ENCODE measurements around the gene PDZD2. TPM values are rescaled to one million over a fixed set of nuclear protein-coding genes. Genes with fewer than 3 reads are reported as not detected.

Gene PDZD2
- total RNA-seq, 1 experiment from 2014 or later = 23.0 TPM

DNA sequence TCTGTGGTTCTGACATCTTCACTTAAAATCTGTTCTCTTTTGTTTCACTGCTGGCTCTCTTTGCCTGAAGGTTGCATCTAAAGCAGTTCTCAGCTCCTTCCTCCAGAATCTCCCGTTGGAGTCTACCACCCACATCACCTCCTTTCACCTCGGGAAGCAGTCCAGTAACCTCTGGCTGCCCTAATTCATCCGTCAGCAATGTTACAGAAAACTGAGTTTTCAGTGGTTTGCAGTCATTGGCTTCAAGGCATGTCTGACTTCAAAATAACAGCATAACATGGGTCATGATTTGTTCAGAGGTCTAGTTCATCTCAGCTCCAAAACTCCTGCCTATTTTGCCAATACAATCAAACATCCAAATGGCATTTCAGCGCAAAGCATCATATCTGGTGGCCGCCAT lies 427.5 kb downstream of the PDZD2 start:
- no peak for DNase-seq (ENCODE audit: unreplicated experiment)
- no TSS peak for BruUV-seq (replicated peaks)
- TF ChIP-seq, protein P1, sequence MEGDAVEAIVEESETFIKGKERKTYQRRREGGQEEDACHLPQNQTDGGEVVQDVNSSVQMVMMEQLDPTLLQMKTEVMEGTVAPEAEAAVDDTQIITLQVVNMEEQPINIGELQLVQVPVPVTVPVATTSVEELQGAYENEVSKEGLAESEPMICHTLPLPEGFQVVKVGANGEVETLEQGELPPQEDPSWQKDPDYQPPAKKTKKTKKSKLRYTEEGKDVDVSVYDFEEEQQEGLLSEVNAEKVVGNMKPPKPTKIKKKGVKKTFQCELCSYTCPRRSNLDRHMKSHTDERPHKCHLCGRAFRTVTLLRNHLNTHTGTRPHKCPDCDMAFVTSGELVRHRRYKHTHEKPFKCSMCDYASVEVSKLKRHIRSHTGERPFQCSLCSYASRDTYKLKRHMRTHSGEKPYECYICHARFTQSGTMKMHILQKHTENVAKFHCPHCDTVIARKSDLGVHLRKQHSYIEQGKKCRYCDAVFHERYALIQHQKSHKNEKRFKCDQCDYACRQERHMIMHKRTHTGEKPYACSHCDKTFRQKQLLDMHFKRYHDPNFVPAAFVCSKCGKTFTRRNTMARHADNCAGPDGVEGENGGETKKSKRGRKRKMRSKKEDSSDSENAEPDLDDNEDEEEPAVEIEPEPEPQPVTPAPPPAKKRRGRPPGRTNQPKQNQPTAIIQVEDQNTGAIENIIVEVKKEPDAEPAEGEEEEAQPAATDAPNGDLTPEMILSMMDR (IDR thresholded peaks at IDR 0.05; ENCODE audit: unreplicated experiment) = no peak
- no peaks in the 10 kb centered on the region for H3K27me3 Mint-ChIP-seq (ENCODE audit: insufficient read depth, unreplicated experiment)
- no peak overlapping the region for H3K27ac Mint-ChIP-seq (ENCODE audit: low read depth, unreplicated experiment)
- no peaks in the 10 kb centered on the region for H3K9me3 Mint-ChIP-seq (ENCODE audit: unreplicated experiment)
- intact Hi-C loops (cut with micrococcal nuclease) = no loop called here
- CTCF ChIA-PET = interaction anchor here (1.0 to 1.4 kb wide), 3 partner anchors 10 to 237 kb away, joined by 3 to 4 read pairs (median 3); no protein-coding TSS in a partner anchor
- POLR2A ChIA-PET = interaction anchor here (1.3 kb wide), 1 partner anchor 39 kb away, joined by 4 read pairs; no protein-coding TSS in a partner anchor
- H3K36me3 Mint-ChIP-seq (ENCODE audit: insufficient read depth, unreplicated experiment) = peaks cover 62% of the 10 kb centered on the region
- H3K4me1 Mint-ChIP-seq (ENCODE audit: insufficient read depth, unreplicated experiment) = no peaks in the 10 kb centered on the region
- H3K4me3 Mint-ChIP-seq (ENCODE audit: unreplicated experiment) = no peak overlapping the region

DNA sequence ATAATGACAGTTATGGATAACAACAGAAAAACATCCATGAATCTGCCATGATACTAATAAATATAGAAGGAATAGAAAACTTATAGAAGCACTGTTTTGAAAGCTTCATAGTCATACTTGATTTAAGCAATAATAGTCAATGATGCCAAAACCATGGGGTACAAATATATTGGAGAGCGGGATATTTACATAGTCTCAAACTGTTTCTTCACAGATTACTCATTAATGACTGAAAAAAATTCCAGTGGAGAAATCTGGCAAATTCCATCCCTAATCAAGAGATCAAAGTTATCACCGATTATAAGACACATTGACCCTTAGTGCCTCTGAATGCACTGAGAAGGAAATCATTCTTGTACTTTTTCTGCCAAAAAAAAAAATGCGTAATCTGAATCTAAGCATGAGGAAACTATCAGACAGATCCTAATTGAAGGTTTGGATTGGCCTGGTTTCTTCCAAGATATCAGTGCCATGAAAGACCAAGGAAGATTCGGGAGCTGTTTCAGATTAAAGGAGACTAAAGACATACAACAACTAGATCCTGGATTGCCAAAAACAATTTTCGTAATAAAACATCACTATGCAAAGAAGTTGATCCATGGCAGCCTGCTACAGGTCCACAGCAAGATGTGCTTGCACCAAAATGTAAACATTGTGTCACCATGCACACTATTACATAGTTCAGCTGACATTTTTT lies 429.0 kb downstream of the PDZD2 start:
- intact Hi-C loops (cut with micrococcal nuclease) = no loop called here
- H3K4me1 Mint-ChIP-seq (ENCODE audit: insufficient read depth, unreplicated experiment) = no peaks in the 10 kb centered on the region
- no peak for DNase-seq (ENCODE audit: unreplicated experiment)
- H3K4me3 Mint-ChIP-seq (ENCODE audit: unreplicated experiment) = no peak overlapping the region
- ChIA-PET POLR2A (interaction anchor here (0.8 kb wide), 1 partner anchor 9 kb away, joined by 3 read pairs; no protein-coding TSS in a partner anchor), CTCF (interaction anchor here (0.6 to 1.6 kb wide), 4 partner anchors 10 to 492 kb away, joined by 3 to 5 read pairs (median 4); no protein-coding TSS in a partner anchor)
- no peak overlapping the region for H3K27ac Mint-ChIP-seq (ENCODE audit: low read depth, unreplicated experiment)
- no peaks in the 10 kb centered on the region for H3K27me3 Mint-ChIP-seq (ENCODE audit: insufficient read depth, unreplicated experiment)
- H3K9me3 Mint-ChIP-seq (ENCODE audit: unreplicated experiment) = no peaks in the 10 kb centered on the region
- BruUV-seq (replicated peaks) = no TSS peak
- peaks cover 57% of the 10 kb centered on the region for H3K36me3 Mint-ChIP-seq (ENCODE audit: insufficient read depth, unreplicated experiment)
- TF ChIP-seq, protein P1 (IDR thresholded peaks at IDR 0.05; ENCODE audit: unreplicated experiment) = no peak

GRCh38 chr5:32068561-32068960 lies 429.6 kb downstream of the PDZD2 start:
- Mint-ChIP-seq H3K4me3 (ENCODE audit: unreplicated experiment) (no peak overlapping the region), H3K9me3 (ENCODE audit: unreplicated experiment) (no peaks in the 10 kb centered on the region), H3K27me3 (ENCODE audit: insufficient read depth, unreplicated experiment) (no peaks in the 10 kb centered on the region), H3K27ac (ENCODE audit: low read depth, unreplicated experiment) (no peak overlapping the region), H3K4me1 (ENCODE audit: insufficient read depth, unreplicated experiment) (no peaks in the 10 kb centered on the region), H3K36me3 (ENCODE audit: insufficient read depth, unreplicated experiment) (peaks cover 50% of the 10 kb centered on the region)
- no TSS peak for BruUV-seq (replicated peaks)
- ChIA-PET CTCF (interaction anchor here (0.6 to 1.6 kb wide), 4 partner anchors 10 to 492 kb away, joined by 3 to 5 read pairs (median 4); no protein-coding TSS in a partner anchor), POLR2A (interaction anchor here (0.8 kb wide), 1 partner anchor 8 kb away, joined by 3 read pairs; no protein-coding TSS in a partner anchor)
- intact Hi-C loops (cut with micrococcal nuclease) = no loop called here
- no peak for DNase-seq (ENCODE audit: unreplicated experiment)
- TF ChIP-seq, protein P1 (IDR thresholded peaks at IDR 0.05; ENCODE audit: unreplicated experiment) = no peak

DNA sequence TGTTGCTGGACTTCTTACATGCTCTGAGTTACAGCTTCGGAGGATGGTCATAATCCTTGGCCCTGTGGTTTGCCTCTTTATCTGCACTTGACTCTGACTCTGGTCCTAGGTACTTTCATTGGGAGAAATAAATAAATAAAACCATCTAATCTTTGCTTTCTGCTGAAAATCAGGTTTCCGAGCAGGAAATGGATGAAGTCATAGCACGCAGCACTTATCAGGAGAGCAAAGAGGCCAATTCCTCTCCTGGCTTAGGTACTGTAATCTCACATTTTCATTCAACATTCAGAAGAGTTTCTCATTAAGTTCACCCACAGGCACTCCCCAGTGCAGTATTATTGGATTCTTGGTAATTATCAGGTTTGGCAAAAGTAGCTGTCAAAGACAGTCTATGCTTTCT lies 430.5 kb downstream of the PDZD2 start:
- Mint-ChIP-seq H3K9me3 (ENCODE audit: unreplicated experiment) (no peaks in the 10 kb centered on the region), H3K27ac (ENCODE audit: low read depth, unreplicated experiment) (no peak overlapping the region), H3K36me3 (ENCODE audit: insufficient read depth, unreplicated experiment) (peaks cover 44% of the 10 kb centered on the region), H3K27me3 (ENCODE audit: insufficient read depth, unreplicated experiment) (no peaks in the 10 kb centered on the region), H3K4me1 (ENCODE audit: insufficient read depth, unreplicated experiment) (no peaks in the 10 kb centered on the region), H3K4me3 (ENCODE audit: unreplicated experiment) (no peak overlapping the region)
- TF ChIP-seq, protein P1 (IDR thresholded peaks at IDR 0.05; ENCODE audit: unreplicated experiment) = no peak
- ChIA-PET POLR2A (no interaction called here), CTCF (interaction anchor here (0.7 to 1.6 kb wide), 2 partner anchors 11 to 122 kb away, joined by 3 to 5 read pairs; no protein-coding TSS in a partner anchor)
- intact Hi-C loops (cut with micrococcal nuclease) = no loop called here
- DNase-seq (ENCODE audit: unreplicated experiment) = no peak
- no TSS peak for BruUV-seq (replicated peaks)
